Suprapubic skin (tissue), 4 donors: ENCODE data around the gene CD244. TPM values are rescaled to one million over a fixed set of nuclear protein-coding genes. Genes with fewer than 3 reads are reported as not detected.

ENCODE experiments used
- DNase-seq, 2 donors: peaks; one replicate each; pipeline ENCODE4 v3.0.0-alpha.2; 2019; ENCODE audit warnings: low spot score in 2 of 2
- H3K27ac ChIP-seq: fragments of 200-600 bp; sonication (generic); one replicate; pipeline ENCODE4 v1.5.1; 2019
- H3K27me3 ChIP-seq: fragments of 200-600 bp; sonication (generic); one replicate; pipeline ENCODE4 v1.5.1; 2019
- H3K36me3 ChIP-seq: fragments of 200-600 bp; sonication (generic); one replicate; pipeline ENCODE4 v1.5.1; 2019
- H3K4me1 ChIP-seq: fragments of 200-600 bp; sonication (generic); one replicate; pipeline ENCODE4 v1.5.1; 2019
- H3K4me3 ChIP-seq: fragments of 200-600 bp; sonication (generic); one replicate; pipeline ENCODE4 v1.5.1; 2019; ENCODE audit warnings: mild to moderate bottlenecking
- H3K9me3 ChIP-seq: fragments of 200-600 bp; sonication (generic); one replicate; pipeline ENCODE4 v1.5.1; 2019
- EP300 ChIP-seq: sonication (generic); formaldehyde crosslinking; IDR thresholded peaks from one replicate; pipeline ENCODE4 v1.6.1; 2017; ENCODE audit warnings: antibody characterized with exemption
- POLR2A ChIP-seq, 2 donors: fragments of 450-650 bp; IDR thresholded peaks; one replicate each; pipeline ENCODE4 v1.6.1; 2017; ENCODE audit warnings: antibody characterized with exemption in 2 of 2, mild to moderate bottlenecking in 2 of 2, moderate library complexity in 2 of 2
- POLR2AphosphoS5 ChIP-seq, 3 donors: sonication (generic); formaldehyde crosslinking; IDR thresholded peaks; one replicate each; pipeline ENCODE4 v1.6.1; 2017; ENCODE audit warnings: antibody characterized with exemption in 3 of 3
- WGBS: methylation state at CpG from one replicate; pipeline ENCODE4 v1.1.5; 2018; 5-methylcytosine and 5-hydroxymethylcytosine counted together
- total RNA-seq, 4 donors: library from RNA; depleted of rRNA; stranded (reverse); fragments of >200 nt; gene quantifications; one replicate each; pipeline ENCODE4 v1.1.0, GENCODE V29; 2016
- TF ChIP-seq, protein P1 (sequence below), 2 donors: fragments of 200-600 bp in 1 of 2; fragments of 450-650 bp in 1 of 2; sonication (generic) in 1 of 2; IDR thresholded peaks; one replicate each; pipeline ENCODE4 v1.5.1; 2016 to 2019; ENCODE audit warnings: antibody characterized with exemption in 2 of 2, mild to moderate bottlenecking in 1 of 2, moderate library complexity in 1 of 2

The CD244 gene
- total RNA-seq, 4 donors from 2014 or later, result 0.49 to 0.68 TPM; not detected in 2

DNA sequence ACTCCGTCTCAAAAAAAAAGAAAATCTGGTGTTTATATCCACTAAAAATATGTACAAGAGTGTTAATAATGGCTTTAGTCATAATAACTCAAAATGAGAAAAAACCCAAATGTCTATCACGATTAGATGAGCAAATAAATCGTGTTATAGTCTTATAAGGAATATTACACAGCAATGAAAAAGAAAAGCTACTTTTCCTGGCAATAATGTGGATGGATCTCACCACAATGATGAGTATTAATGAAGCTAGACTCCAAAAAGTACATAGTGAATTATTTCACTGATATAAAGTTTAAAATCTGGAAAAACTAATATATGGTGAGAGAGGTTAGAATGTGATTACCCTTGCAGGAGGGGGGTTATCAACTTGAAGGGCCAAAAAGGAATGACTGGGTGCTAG is 9.7 kb downstream of the CD244 start:
- DNase-seq, result no peak
- no peaks in the 10 kb centered on the region for H3K9me3 ChIP-seq
- TF ChIP-seq POLR2AphosphoS5 (IDR thresholded peaks at IDR 0.05) (no peak), EP300 (no peak), POLR2A (IDR thresholded peaks at IDR 0.05) (no peak)
- TF ChIP-seq, protein P1, sequence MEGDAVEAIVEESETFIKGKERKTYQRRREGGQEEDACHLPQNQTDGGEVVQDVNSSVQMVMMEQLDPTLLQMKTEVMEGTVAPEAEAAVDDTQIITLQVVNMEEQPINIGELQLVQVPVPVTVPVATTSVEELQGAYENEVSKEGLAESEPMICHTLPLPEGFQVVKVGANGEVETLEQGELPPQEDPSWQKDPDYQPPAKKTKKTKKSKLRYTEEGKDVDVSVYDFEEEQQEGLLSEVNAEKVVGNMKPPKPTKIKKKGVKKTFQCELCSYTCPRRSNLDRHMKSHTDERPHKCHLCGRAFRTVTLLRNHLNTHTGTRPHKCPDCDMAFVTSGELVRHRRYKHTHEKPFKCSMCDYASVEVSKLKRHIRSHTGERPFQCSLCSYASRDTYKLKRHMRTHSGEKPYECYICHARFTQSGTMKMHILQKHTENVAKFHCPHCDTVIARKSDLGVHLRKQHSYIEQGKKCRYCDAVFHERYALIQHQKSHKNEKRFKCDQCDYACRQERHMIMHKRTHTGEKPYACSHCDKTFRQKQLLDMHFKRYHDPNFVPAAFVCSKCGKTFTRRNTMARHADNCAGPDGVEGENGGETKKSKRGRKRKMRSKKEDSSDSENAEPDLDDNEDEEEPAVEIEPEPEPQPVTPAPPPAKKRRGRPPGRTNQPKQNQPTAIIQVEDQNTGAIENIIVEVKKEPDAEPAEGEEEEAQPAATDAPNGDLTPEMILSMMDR (IDR thresholded peaks at IDR 0.05), result no peak
- H3K4me1 ChIP-seq, result no peaks in the 10 kb centered on the region
- H3K27ac ChIP-seq, result no peak overlapping the region
- no peak overlapping the region for H3K4me3 ChIP-seq
- H3K36me3 ChIP-seq, result no peaks in the 10 kb centered on the region
- 85% methylated on average over 3 of the region's 3 CpGs for WGBS
- H3K27me3 ChIP-seq, result no peaks in the 10 kb centered on the region

DNA sequence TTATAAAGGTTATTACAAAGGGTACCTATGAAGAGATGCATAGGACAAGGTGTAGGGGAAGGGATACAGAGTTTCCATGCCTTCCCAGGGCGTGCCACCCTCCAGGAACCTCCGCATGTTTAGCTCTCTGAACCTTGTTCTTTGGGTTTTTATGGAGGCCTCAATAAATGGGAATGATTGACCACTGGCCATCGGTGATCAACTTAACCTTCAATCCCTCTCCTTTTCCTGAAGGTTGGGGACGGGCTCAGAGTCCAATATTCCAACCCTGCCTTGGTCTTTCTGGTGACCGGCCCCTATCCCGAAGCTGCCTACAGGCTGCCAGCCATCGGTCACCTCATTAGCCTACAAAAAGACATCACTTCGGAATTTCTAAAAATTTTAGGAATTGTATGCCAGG is 11.7 kb downstream of the CD244 start:
- no peaks in the 10 kb centered on the region for H3K36me3 ChIP-seq
- H3K4me3 ChIP-seq, result no peak overlapping the region
- no peak overlapping the region for H3K27ac ChIP-seq
- TF ChIP-seq POLR2AphosphoS5 (IDR thresholded peaks at IDR 0.05), result no peak
- no peaks in the 10 kb centered on the region for H3K4me1 ChIP-seq
- no peaks in the 10 kb centered on the region for H3K9me3 ChIP-seq
- WGBS, result 88% methylated on average over 8 of the region's 8 CpGs
- no peaks in the 10 kb centered on the region for H3K27me3 ChIP-seq
- no peak for DNase-seq

GRCh38 chr1:160850541-160850940 is 12.1 kb downstream of the CD244 start:
- no peaks in the 10 kb centered on the region for H3K9me3 ChIP-seq
- H3K27ac ChIP-seq, result no peak overlapping the region
- WGBS, result 79% methylated on average over 5 of the region's 5 CpGs
- no peaks in the 10 kb centered on the region for H3K27me3 ChIP-seq
- no peak for DNase-seq
- H3K4me3 ChIP-seq, result no peak overlapping the region
- no peaks in the 10 kb centered on the region for H3K36me3 ChIP-seq
- no peaks in the 10 kb centered on the region for H3K4me1 ChIP-seq
- TF ChIP-seq POLR2AphosphoS5 (IDR thresholded peaks at IDR 0.05), result no peak

- H3K27ac ChIP-seq, result no peak overlapping the region
- no peak for TF ChIP-seq POLR2AphosphoS5 (IDR thresholded peaks at IDR 0.05)
- TF ChIP-seq EP300, result no peak
- TF ChIP-seq, protein P1 (IDR thresholded peaks at IDR 0.05), result no peak
- 90% methylated on average over 12 of the region's 12 CpGs for WGBS
- H3K9me3 ChIP-seq, result no peaks in the 10 kb centered on the region
- no peak overlapping the region for H3K4me3 ChIP-seq
- H3K4me1 ChIP-seq, result no peaks in the 10 kb centered on the region
- H3K27me3 ChIP-seq, result no peaks in the 10 kb centered on the region
- no peaks in the 10 kb centered on the region for H3K36me3 ChIP-seq
- no peak for DNase-seq
These were observed 16.4 kb downstream of the CD244 start for GRCh38 chr1:160846281-160846680.

- H3K36me3 ChIP-seq, result no peaks in the 10 kb centered on the region
- no peaks in the 10 kb centered on the region for H3K9me3 ChIP-seq
- H3K4me3 ChIP-seq, result no peak overlapping the region
- WGBS, result 77% methylated on average over 11 of the region's 12 CpGs
- no peak overlapping the region for H3K27ac ChIP-seq
- no peaks in the 10 kb centered on the region for H3K4me1 ChIP-seq
- no peak for DNase-seq
- TF ChIP-seq, protein P1 (IDR thresholded peaks at IDR 0.05), result no peak
- no peak for TF ChIP-seq EP300
- H3K27me3 ChIP-seq, result no peaks in the 10 kb centered on the region
These were observed 18.0 kb downstream of the CD244 start for GRCh38 chr1:160844447-160845232.

- DNase-seq, result no peak
- Histone ChIP-seq H3K4me1 (peaks cover 2% of the 10 kb centered on the region), H3K27me3 (no peaks in the 10 kb centered on the region), H3K36me3 (no peaks in the 10 kb centered on the region), H3K27ac (no peak overlapping the region), H3K4me3 (no peak overlapping the region), H3K9me3 (no peaks in the 10 kb centered on the region)
- 71% methylated on average over 4 of the region's 4 CpGs for WGBS
- TF ChIP-seq, protein P1 (IDR thresholded peaks at IDR 0.05), result no peak
- TF ChIP-seq POLR2A (IDR thresholded peaks at IDR 0.05) (no peak), POLR2AphosphoS5 (IDR thresholded peaks at IDR 0.05) (no peak), EP300 (no peak)
These were observed 21.6 kb downstream of the CD244 start for GRCh38 chr1:160841079-160841478.
